HG02678 (cell line): ENCODE results near the gene AGBL2.
A peak's percentile ranks its signal among the peaks of the same experiment; 100 is the strongest.
"Not testable (repeated sequence)": the region's sequence is repeated elsewhere in the genome, so short reads cannot be mapped to it uniquely, and the experiment has no call there.

ENCODE experiments used
- ATAC-seq: cut with Tn5 transposase; IDR thresholded peaks from one replicate; pipeline ENCODE4 v1.9.1; 2021; ENCODE audit warnings: mild to moderate bottlenecking, moderate library complexity; ENCODE audit not compliant: unreplicated experiment

Gene AGBL2

DNA sequence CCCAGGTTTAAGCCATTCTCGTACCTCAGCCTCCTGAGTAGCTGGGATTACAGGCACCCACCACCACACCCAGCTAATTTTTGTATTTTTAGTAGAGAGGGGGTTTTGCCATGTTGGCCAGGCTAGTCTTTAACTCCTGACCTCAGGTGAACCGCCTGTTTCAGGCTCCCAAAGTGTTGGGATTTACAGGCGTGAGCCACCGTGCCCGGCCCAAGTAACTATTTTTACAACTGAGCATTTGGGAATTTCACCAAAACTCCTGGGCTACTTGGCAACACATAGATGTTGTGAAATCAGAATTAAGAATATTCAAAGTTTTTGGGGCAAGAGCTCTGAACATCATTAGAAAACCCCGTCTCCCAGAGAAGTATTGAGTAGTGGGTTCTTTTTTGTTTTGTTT is 74.7 kb downstream of the AGBL2 start:
- not testable (repeated sequence) for ATAC-seq

GRCh38 chr11:47636331-47636730 is 78.8 kb downstream of the AGBL2 start:
- not testable (repeated sequence) for ATAC-seq

- ATAC-seq = no peak
Measured at GRCh38 chr11:47631473-47631872, 83.7 kb downstream of the AGBL2 start.

DNA sequence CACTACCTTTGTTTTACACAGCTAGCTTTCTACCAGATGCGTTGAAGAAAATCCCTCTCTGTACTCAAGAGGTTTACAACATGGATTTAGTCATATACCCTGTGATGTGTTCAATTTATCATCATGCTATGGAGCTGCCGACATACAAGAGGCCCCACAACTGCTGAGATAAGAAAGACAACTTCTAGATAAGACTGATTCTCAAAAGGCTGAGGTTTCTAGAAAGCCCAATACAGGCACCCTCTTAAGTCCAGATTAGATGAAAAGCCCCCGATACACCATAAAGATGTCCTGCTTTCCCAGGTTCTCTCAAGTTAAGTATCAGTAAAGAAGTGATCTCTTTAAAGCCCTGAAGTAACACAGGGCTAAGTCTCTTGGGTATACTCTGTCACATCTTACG is 87.1 kb downstream of the AGBL2 start:
- ATAC-seq = no peak

GRCh38 chr11:47626234-47626633 is 88.9 kb downstream of the AGBL2 start:
- ATAC-seq = no peak

DNA sequence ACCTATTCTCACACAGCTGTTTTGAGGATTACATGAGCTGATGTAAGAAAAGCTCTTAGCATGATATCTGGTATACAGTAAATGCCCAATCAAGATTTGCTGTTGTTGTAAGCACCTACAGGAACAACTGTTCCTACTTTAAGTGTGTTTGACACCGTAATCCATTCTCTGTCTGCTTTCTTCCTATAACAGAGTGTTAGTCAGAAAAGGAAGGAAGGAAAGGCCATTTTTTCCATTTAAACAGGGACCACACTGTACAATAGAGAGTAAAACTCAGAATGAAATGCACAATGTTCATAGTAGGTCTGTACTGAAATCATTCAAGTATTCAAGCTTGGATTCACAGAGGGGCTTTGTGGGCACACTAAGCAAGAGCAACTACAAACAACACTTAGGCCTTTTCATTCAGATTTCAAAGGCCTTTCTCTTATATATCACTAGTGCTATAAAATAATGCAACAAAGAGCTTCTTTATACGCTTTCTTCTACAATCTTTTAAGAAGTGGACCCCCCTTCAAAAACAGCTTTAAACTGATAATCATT is 94.3 kb downstream of the AGBL2 start:
- ATAC-seq = no peak

DNA sequence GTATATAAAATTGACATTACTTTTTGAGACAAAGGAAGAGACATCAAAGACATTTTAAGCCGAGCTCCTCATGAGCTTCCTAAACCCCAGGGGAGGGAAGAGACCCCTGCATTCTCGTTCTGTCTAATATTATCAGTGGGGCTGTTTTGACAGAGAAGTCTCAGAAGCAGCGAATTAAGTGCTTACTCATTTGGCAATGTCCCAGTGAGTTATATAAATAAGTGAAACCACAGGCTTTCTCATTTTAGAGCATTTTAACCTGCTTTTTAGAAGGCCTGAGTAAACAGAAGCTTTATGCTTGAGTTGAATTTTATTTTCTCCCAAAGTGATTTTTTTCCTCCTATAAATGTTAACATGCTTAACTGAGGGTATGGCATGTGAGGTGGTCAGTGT is 97.8 kb downstream of the AGBL2 start:
- no peak for ATAC-seq

DNA sequence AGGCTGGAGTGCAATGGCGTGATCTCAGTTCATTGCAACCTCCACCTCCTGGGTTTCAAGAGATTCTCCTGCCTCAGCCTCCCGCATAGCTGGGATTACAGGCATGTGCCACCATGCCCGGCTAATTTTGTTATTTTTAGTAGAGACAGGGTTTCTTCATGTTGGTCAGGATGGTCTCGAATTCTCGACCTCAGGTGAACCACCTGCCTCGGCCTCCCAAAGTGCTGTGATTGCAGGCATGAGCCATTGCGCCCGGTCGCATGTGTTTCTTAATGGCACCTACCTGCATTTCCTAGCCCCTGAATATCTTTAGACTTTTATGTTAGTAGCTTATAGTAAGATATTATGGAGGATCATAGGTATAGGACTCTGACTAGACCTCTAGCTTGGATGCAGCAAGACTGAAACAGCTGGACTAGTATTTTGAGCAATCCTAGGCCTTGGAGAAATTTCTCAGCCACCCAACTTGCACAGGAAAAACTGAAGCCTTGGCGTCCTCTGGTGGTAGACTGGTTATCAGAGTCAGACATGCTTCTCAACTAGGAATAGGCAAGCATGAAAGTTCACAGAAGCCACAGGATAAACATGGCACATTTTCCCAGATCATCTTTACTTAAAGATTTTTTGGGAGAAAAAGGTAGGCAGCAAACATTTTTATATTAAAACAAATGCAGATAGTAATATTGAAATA is 98.3 kb downstream of the AGBL2 start:
- no peak for ATAC-seq

DNA sequence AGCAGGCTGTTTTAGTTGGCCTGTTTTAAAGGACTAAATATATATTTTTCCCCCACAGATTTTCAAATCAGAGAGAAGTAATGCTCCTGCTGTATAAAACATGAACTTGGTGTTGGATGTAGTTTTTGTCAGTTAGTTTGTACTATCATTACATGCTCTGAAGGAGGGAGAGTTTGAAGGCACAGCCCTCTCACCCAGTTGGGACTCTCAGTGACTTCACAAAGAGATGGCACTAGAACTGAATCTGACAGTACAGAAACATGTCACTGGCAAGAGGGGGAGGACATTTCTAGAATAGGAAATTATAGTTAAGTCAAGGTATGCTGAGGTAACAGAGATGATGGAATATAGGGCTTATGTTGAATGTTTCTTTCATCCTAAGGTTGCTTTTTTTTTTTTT is 99.9 kb downstream of the AGBL2 start:
- ATAC-seq = no peak

GRCh38 chr11:47611348-47611794 is 103.8 kb downstream of the AGBL2 start:
- peak; percentile 74 for ATAC-seq

DNA sequence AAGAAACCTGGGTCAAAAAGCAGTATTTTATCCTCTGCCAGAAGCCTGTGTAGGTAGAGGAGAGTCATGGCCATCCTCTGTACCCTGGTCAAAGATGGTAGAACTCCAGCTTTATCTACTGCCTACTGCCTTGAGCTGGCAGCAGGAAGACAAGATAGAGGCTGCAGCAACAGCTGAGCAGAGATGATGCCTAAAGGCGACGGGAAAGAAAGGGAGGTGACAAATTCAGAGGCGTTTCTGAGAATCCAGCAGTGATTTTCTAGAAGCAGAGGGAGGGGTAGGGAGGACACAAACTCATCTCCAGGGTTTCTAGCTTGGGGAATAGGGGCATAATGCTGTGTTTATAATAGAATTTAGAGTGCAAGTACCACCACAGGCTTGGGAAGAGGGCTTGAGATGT is 105.5 kb downstream of the AGBL2 start:
- no peak for ATAC-seq
